GM12878 (cell line): Measurements from ENCODE around the gene METRN. TPM values are rescaled to one million over a fixed set of nuclear protein-coding genes. Genes with fewer than 3 reads are reported as not detected.

Experiments used
- ATAC-seq: fragments of 200-7000 bp; cut with Tn5 transposase; 3 replicates; pipeline ENCODE4 v1.9.1; 2020; ENCODE audit warnings: mild to moderate bottlenecking, moderate library complexity
- BruUV-seq: library from RNA; stranded (reverse); fragments of 400-500 nt; replicated peaks from 2 replicates; lab custom pipeline; 2021; lab: Mats Ljungman, UMichigan
- CTCF ChIA-PET: fragments of 300-600 bp; sonication (Branson Sonifier 250); formaldehyde crosslinking; extraction: SDS; loops from one replicate; lab custom pipeline; 2021; ENCODE audit warnings: inconsistent platforms; lab: Yijun Ruan, JAX
- POLR2A ChIA-PET: fragments of 350-600 bp; formaldehyde crosslinking; extraction: SDS; loops from one replicate; lab custom pipeline; 2021; ENCODE audit warnings: inconsistent platforms; lab: Charles Lee
- RAD21 ChIA-PET: fragments of 300-600 bp; sonication (Branson Sonifier 250); formaldehyde crosslinking; loops from one replicate; lab custom pipeline; 2023; ENCODE audit warnings: antibody characterized with exemption; ENCODE audit not compliant: unreplicated experiment; lab: Charles Lee
- SMC1A ChIA-PET: fragments of 300-600 bp; sonication (Branson Sonifier 250); formaldehyde crosslinking; loops from one replicate; lab custom pipeline; 2023; ENCODE audit not compliant: unreplicated experiment, uncharacterized antibody; lab: Charles Lee
- DNase-seq: peaks from one replicate; pipeline ENCODE4 v3.0.0-alpha.2; 2011; ENCODE audit warnings: low read depth, low spot score
- FAIRE-seq: peaks from 3 replicates; lab custom pipeline; 2011; peaks lifted over from hg19 to GRCh38; lab: Jason Lieb, UNC
- H2AFZ ChIP-seq: 2 replicates; pipeline ENCODE4 v1.6.0; 2011; ENCODE audit warnings: low read depth, low read length, control low read depth; ENCODE audit not compliant: control insufficient read depth
- H3K27ac ChIP-seq: 2 replicates; pipeline ENCODE4 v1.5.1; 2011; ENCODE audit warnings: control low read depth; ENCODE audit not compliant: control insufficient read depth, insufficient read depth
- H3K27me3 ChIP-seq, 2 experiments: replicated peaks in 1 of 2; 2 replicates each; pipeline versions ENCODE4 v1.6.0 to v1.6.1; 2011; ENCODE audit warnings: low read length in 1 of 2; ENCODE audit not compliant: control insufficient read depth in 2 of 2, insufficient read depth in 2 of 2
- H3K36me3 ChIP-seq, 2 experiments: 2 replicates each; pipeline ENCODE4 v1.5.1; 2011; ENCODE audit warnings: low read length in 1 of 2; ENCODE audit not compliant: control insufficient read depth in 2 of 2, insufficient read depth in 2 of 2
- H3K4me1 ChIP-seq: 2 replicates; pipeline ENCODE4 v1.6.1; 2011; ENCODE audit warnings: mild to moderate bottlenecking, low read length, moderate library complexity, mixed read lengths; ENCODE audit not compliant: control insufficient read depth, insufficient read depth
- H3K4me2 ChIP-seq: 2 replicates; pipeline ENCODE4 v1.6.0; 2011; ENCODE audit warnings: control low read depth; ENCODE audit not compliant: control insufficient read depth, insufficient read depth
- H3K4me3 ChIP-seq: fragments of 200-600 bp; sonication (generic); 2 replicates; pipeline ENCODE4 v1.5.1; 2016
- H3K79me2 ChIP-seq: 2 replicates; pipeline ENCODE4 v1.6.0; 2011; ENCODE audit warnings: low read length; ENCODE audit not compliant: control insufficient read depth, insufficient read depth
- H3K9ac ChIP-seq: 2 replicates; pipeline ENCODE4 v1.8.0; 2011; ENCODE audit warnings: low read length, control low read depth, mixed read lengths; ENCODE audit not compliant: control insufficient read depth, insufficient read depth
- H3K9me3 ChIP-seq: replicated peaks from 3 replicates; pipeline ENCODE4 v1.5.1; 2011; ENCODE audit warnings: mild to moderate bottlenecking, low read length; ENCODE audit not compliant: control insufficient read depth, insufficient read depth
- H4K20me1 ChIP-seq: 2 replicates; pipeline ENCODE4 v1.6.0; 2011; ENCODE audit not compliant: control insufficient read depth, insufficient read depth
- BCL11A ChIP-seq: IDR thresholded peaks from 2 replicates; pipeline ENCODE4 v1.6.1; 2011; ENCODE audit warnings: low read depth, low read length
- MEF2B ChIP-seq: fragments of 450-650 bp; IDR thresholded peaks from 2 replicates; pipeline ENCODE4 v1.6.1; 2018; ENCODE audit warnings: mild to moderate bottlenecking, moderate library complexity; ENCODE audit not compliant: partially characterized antibody, poor library complexity, severe bottlenecking
- NFIC ChIP-seq: IDR thresholded peaks from 2 replicates; pipeline ENCODE4 v1.6.1; 2012; ENCODE audit warnings: low read depth, mild to moderate bottlenecking, inconsistent platforms, low read length, moderate library complexity
- NFXL1 ChIP-seq: fragments of 450-650 bp; IDR thresholded peaks from 2 replicates; pipeline ENCODE4 v1.6.1; 2017; ENCODE audit warnings: antibody characterized with exemption, mild to moderate bottlenecking, borderline replicate concordance
- NFYB ChIP-seq: IDR thresholded peaks from 2 replicates; pipeline ENCODE4 v1.6.1; 2011; ENCODE audit warnings: low read depth, mild to moderate bottlenecking, low read length, improper control_type of control experiment, moderate library complexity; ENCODE audit not compliant: insufficient read depth
- WGBS: methylation state at CpG from one replicate; pipeline ENCODE4 v1.1.6; 2016; ENCODE audit warnings: low lambda C conversion rate; ENCODE audit not compliant: insufficient replicate concordance, insufficient coverage; ENCODE audit errors: missing lambda C conversion rate; 5-methylcytosine and 5-hydroxymethylcytosine counted together
- in situ Hi-C: fragments of 300-500 bp; cut with MboI; formaldehyde crosslinking; loops from 9 replicates; pipeline ENCODE4 v1.14.3; 2018; ENCODE audit warnings: mixed read lengths
- intact Hi-C: fragments of 100-400 bp; cut with micrococcal nuclease; formaldehyde crosslinking; loops from one replicate; pipeline ENCODE4 v1.14.2; 2022; ENCODE audit not compliant: unreplicated experiment
- polyA plus RNA-seq, 11 experiments: library from polyadenylated mRNA; depleted of rRNA in 4 of 11; unstranded in 6 of 11; stranded (reverse) in 5 of 11; fragments of >200 nt; fragmentation: Nextera tagmentation in 4 of 11; fragmentation: Illumina TruSeq in 1 of 11; extraction: Ambion mirVana in 4 of 11; extraction: Trizol in 1 of 11; gene quantifications; 1 replicate in 1 of 11; 2 replicates in 10 of 11; pipeline versions ENCODE4 v1.2.1 to v1.2.3, GENCODE V29; 2011 to 2016; ENCODE audit warnings: inconsistent platforms in 2 of 11, missing spikeins in 2 of 11, low read depth in 1 of 11
- total RNA-seq, 4 experiments: library from RNA; depleted of rRNA in 3 of 4; stranded (reverse); fragments of >200 nt in 3 of 4; fragmentation: Illumina TruSeq in 1 of 4; extraction: Trizol in 1 of 4; gene quantifications; 2 replicates each; pipeline versions ENCODE4 v1.2.1 to v1.2.3, GENCODE V29; 2013 to 2021

METRN gene
- total and polyA plus RNA-seq, 10 of the 15 experiments (the other 5 are each of a cell fraction or from before 2014, with no cell fraction given), result 0.11 to 12.8 (median 1.1) TPM; not detected in 1

GRCh38 chr16:708019-708418 is 6.9 kb upstream of the METRN start:
- WGBS, result 15% methylated on average over 3 of the region's 3 CpGs
- Histone ChIP-seq H3K9me3 (no peaks in the 10 kb centered on the region), H4K20me1 (no peaks in the 10 kb centered on the region), H3K27ac (no peak overlapping the region), H2AFZ (no peak overlapping the region), H3K79me2 (no peaks in the 10 kb centered on the region), H3K4me1 (no peaks in the 10 kb centered on the region), H3K4me2 (no peak overlapping the region), H3K36me3 (no peaks in the 10 kb centered on the region), H3K9ac (no peak overlapping the region), H3K27me3 (peaks cover 0 to 5% of the 10 kb centered on the region in 2 experiments; a peak in 2 of 4 replicates), H3K4me3 (no peak overlapping the region)
- no peak for DNase-seq
- in situ Hi-C loops (no loop called here), intact Hi-C loops (no loop called here)
- no peak for TF ChIP-seq NFIC
- 0 out of 2 replicates have a peak, but pooled peaks have one; percentile 34 for TF ChIP-seq NFXL1
- BruUV-seq, result no TSS peak
- ChIA-PET POLR2A (no interaction called here), RAD21 (no interaction called here), CTCF (no interaction called here), SMC1A (no interaction called here)
- no peak for ATAC-seq
- FAIRE-seq, result no peak

DNA sequence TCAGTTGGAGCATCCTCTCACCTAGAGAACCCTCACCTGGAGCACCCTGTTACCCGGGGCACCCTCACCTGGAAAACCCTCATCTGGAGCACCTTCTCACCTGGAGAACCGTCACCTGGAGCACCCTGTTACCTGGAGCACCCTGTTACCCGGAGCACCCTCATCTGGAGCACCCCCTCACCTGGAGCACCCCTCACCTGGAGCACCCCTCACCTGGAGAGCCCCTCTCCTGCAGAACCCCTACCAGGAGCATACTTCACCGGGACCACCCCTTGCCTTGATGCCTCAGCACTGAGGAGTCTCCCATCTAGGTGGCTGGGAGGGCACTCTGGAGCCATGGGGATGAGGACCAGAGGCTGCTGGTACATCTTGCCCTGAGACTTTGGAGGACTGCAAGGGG is 6.0 kb upstream of the METRN start:
- Histone ChIP-seq H3K27me3 (peaks cover 0 to 3% of the 10 kb centered on the region in 2 experiments; a peak in 2 of 4 replicates), H3K9ac (no peak overlapping the region), H4K20me1 (no peaks in the 10 kb centered on the region), H2AFZ (no peak overlapping the region), H3K4me3 (no peak overlapping the region), H3K4me2 (no peak overlapping the region), H3K4me1 (no peaks in the 10 kb centered on the region), H3K79me2 (no peaks in the 10 kb centered on the region), H3K9me3 (no peaks in the 10 kb centered on the region), H3K36me3 (no peaks in the 10 kb centered on the region), H3K27ac (no peak overlapping the region)
- RAD21 ChIA-PET, result no interaction called here
- ATAC-seq (no peak), FAIRE-seq (no peak), DNase-seq (no peak)
- CTCF ChIA-PET, result interaction anchor here (1.0 kb wide), 1 partner anchor 13 kb away, joined by 5 read pairs; no protein-coding TSS in a partner anchor
- POLR2A ChIA-PET, result no interaction called here
- SMC1A ChIA-PET, result no interaction called here
- in situ Hi-C loops (no loop called here), intact Hi-C loops (no loop called here)
- BruUV-seq, result no TSS peak
- TF ChIP-seq MEF2B (no peak), BCL11A (no peak), NFYB (no peak), NFXL1 (0 out of 2 replicates have a peak, but pooled peaks have one; percentile 83)
- 25% methylated on average over 3 of the region's 4 CpGs for WGBS
